ENCODE results near the gene PSMA4. TPM values are rescaled to one million over a fixed set of nuclear protein-coding genes. Genes with fewer than 3 reads are reported as not detected.

The PSMA4 gene
- total RNA-seq, 1 donor from 2014 or later, result 315 TPM

DNA sequence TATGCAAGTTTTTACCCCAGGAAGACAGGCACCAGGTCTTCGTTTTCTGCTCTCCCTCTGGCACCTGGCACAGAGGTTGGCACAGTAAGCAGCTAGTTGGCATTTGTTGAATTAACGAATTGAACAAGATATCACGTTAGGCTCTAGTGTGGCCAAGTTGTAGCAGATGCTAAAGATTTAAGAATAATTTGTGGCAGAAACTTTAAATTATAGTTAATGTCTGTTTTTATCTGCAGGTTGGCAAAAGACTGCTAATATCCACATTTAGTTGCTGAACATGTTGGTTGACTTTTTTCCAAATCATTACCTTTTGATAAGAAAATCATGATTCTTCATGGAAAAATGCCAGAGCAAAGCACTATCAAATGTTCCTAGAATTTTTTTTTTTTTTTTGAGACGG, 33.2 kb downstream of the PSMA4 start:
- H3K27me3 Mint-ChIP-seq (ENCODE audit: low read depth), result no peaks in the 10 kb centered on the region
- no peaks in the 10 kb centered on the region for H3K4me1 Mint-ChIP-seq
- no peaks in the 10 kb centered on the region for H3K9me3 Mint-ChIP-seq
- TF ChIP-seq, protein P1, sequence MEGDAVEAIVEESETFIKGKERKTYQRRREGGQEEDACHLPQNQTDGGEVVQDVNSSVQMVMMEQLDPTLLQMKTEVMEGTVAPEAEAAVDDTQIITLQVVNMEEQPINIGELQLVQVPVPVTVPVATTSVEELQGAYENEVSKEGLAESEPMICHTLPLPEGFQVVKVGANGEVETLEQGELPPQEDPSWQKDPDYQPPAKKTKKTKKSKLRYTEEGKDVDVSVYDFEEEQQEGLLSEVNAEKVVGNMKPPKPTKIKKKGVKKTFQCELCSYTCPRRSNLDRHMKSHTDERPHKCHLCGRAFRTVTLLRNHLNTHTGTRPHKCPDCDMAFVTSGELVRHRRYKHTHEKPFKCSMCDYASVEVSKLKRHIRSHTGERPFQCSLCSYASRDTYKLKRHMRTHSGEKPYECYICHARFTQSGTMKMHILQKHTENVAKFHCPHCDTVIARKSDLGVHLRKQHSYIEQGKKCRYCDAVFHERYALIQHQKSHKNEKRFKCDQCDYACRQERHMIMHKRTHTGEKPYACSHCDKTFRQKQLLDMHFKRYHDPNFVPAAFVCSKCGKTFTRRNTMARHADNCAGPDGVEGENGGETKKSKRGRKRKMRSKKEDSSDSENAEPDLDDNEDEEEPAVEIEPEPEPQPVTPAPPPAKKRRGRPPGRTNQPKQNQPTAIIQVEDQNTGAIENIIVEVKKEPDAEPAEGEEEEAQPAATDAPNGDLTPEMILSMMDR (conservative IDR thresholded peaks at IDR 0.05), result no peak
- H3K4me3 Mint-ChIP-seq, result no peak overlapping the region
- no peaks in the 10 kb centered on the region for H3K36me3 Mint-ChIP-seq (ENCODE audit: low read depth)
- no peak for DNase-seq (ENCODE audit: low read depth, low spot score)
- H3K27ac Mint-ChIP-seq (ENCODE audit: unreplicated experiment), result no peak overlapping the region

DNA sequence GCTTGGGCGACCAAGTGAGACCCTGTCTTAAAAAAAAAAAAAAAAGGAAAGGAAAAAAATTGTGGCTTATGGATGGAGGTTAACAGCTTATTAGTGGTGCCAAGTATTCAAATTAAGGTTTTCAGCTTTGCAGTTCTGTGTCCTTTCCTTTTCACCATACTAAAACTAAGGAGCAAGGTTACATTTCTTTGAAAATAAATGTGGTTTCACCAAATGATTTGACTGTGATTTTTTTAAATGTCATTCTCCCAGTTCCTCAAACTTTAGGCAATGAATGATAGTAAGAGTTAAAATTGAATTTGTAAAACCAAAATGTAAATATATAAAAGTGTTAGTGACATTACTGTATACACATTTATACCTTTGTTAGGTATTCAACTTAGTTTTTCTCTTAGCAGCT, 34.7 kb downstream of the PSMA4 start:
- Mint-ChIP-seq H3K4me3 (no peak overlapping the region), H3K27ac (ENCODE audit: unreplicated experiment) (no peak overlapping the region), H3K36me3 (ENCODE audit: low read depth) (no peaks in the 10 kb centered on the region), H3K9me3 (no peaks in the 10 kb centered on the region), H3K4me1 (no peaks in the 10 kb centered on the region), H3K27me3 (ENCODE audit: low read depth) (no peaks in the 10 kb centered on the region)
- no peak for DNase-seq (ENCODE audit: low read depth, low spot score)
- TF ChIP-seq, protein P1 (conservative IDR thresholded peaks at IDR 0.05), result no peak

DNA sequence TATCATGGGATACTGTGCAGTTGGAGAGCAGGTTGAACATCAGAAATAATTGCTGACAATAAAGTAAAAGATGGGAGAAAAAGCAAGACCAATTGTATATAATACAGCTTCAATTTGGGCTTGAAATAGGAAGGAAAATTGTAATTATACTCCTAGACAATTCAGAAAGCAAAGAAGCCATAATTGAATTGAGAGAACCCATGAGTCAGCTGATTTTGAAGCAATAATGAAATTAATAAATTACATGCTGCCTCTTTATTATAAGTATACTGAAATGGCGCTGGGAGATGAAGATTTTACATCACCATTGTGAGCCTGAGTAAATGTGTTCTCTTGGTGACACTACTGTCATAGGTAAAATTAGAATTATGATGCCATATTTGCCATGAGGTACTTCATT, 57.3 kb downstream of the PSMA4 start:
- H3K4me3 Mint-ChIP-seq, result no peak overlapping the region

DNA sequence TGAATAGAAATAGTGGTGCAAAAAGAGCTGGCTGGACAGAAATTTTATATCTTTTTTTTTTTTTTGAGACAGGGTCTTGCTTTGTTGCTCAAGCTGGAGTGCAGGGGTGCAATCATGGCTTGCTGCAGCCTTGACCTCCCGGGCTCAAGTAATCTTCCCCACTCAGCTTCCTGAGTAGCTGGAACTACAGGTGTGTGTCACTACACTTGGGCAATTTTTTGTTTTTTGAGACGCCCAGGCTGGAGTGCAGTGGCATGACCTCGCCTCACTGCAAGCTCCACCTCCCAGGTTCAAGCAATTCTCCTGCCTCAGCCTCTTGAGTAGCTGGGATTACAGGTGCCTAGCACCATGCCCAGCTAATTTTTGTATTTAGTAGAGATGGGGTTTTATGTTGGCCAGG, 58.1 kb downstream of the PSMA4 start:
- Mint-ChIP-seq H3K27ac (ENCODE audit: unreplicated experiment) (no peak overlapping the region), H3K27me3 (ENCODE audit: low read depth) (no peaks in the 10 kb centered on the region), H3K9me3 (no peaks in the 10 kb centered on the region), H3K36me3 (ENCODE audit: low read depth) (peaks cover 8% of the 10 kb centered on the region), H3K4me3 (no peak overlapping the region), H3K4me1 (no peaks in the 10 kb centered on the region)
- DNase-seq (ENCODE audit: low read depth, low spot score), result no peak
- TF ChIP-seq, protein P1 (conservative IDR thresholded peaks at IDR 0.05), result no peak

More for the DNA sequence above, 57.3 kb downstream of the PSMA4 start:
- Mint-ChIP-seq H3K27ac (ENCODE audit: unreplicated experiment) (no peak overlapping the region), H3K27me3 (ENCODE audit: low read depth) (no peaks in the 10 kb centered on the region), H3K4me1 (no peaks in the 10 kb centered on the region), H3K36me3 (ENCODE audit: low read depth) (peaks cover 8% of the 10 kb centered on the region), H3K9me3 (no peaks in the 10 kb centered on the region)
- TF ChIP-seq, protein P1 (conservative IDR thresholded peaks at IDR 0.05), result no peak
- no peak for DNase-seq (ENCODE audit: low read depth, low spot score)

DNA sequence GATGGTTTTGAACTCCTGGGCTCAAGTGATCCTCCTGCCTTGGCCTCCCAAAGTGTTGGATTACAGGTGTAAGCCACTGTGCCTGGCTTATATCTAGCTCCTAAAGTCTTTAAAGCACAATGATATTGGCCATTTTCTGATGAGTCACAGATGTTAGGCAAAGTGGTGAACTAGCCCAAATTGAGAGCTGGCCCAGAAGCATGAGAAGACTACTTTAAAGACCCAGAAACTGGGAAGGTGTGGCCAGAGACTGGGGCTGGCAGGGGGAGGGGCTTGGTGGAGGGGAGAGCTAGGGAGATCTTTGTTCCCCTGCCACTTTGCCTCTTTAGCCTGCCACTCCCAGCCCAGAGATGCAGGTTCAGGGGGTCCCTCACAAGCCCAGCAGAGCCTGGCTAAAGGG, 58.9 kb downstream of the PSMA4 start:
- no peak overlapping the region for H3K4me3 Mint-ChIP-seq

More for the DNA sequence above, 58.9 kb downstream of the PSMA4 start:
- DNase-seq (ENCODE audit: low read depth, low spot score), result no peak
- Mint-ChIP-seq H3K27me3 (ENCODE audit: low read depth) (no peaks in the 10 kb centered on the region), H3K9me3 (no peaks in the 10 kb centered on the region), H3K36me3 (ENCODE audit: low read depth) (peaks cover 8% of the 10 kb centered on the region), H3K27ac (ENCODE audit: unreplicated experiment) (no peak overlapping the region), H3K4me1 (no peaks in the 10 kb centered on the region)
- TF ChIP-seq, protein P1 (conservative IDR thresholded peaks at IDR 0.05), result no peak

Other genes with a start within 250 kb of the PSMA4 start
- gene SKIC8, start 240.8 kb upstream of the PSMA4 start, total RNA-seq, result 55.3 and 56.0 TPM in 2 replicates
- 753 and 803 TPM in 2 replicates for gene CRABP1, start 200.1 kb upstream of the PSMA4 start, total RNA-seq
- gene IREB2, start 102.2 kb upstream of the PSMA4 start, total RNA-seq, result 97.2 and 97.6 TPM in 2 replicates
- 0.86 and 1.5 TPM in 2 replicates for gene HYKK, start 32.9 kb upstream of the PSMA4 start, total RNA-seq
- gene CHRNA5, start 25.1 kb downstream of the PSMA4 start, total RNA-seq, result 23.0 and 23.6 TPM in 2 replicates
- gene CHRNA3, start 80.6 kb downstream of the PSMA4 start, total RNA-seq, result 3.8 and 5.1 TPM in 2 replicates
- 3.9 and 4.1 TPM in 2 replicates for gene CHRNB4, start 100.8 kb downstream of the PSMA4 start, total RNA-seq